WI38 (cell line): ENCODE measurements around the gene DACT3.

Experiments used
- H3K4me3 ChIP-seq: 2 replicates; pipeline ENCODE4 v1.5.1; 2011; ENCODE audit warnings: low read depth, mild to moderate bottlenecking, control low read depth, low read length
- CTCF ChIP-seq: IDR thresholded peaks from 2 replicates; pipeline ENCODE4 v1.5.1; 2012; ENCODE audit warnings: low read depth, mild to moderate bottlenecking, control low read depth, low read length

Gene DACT3

DNA sequence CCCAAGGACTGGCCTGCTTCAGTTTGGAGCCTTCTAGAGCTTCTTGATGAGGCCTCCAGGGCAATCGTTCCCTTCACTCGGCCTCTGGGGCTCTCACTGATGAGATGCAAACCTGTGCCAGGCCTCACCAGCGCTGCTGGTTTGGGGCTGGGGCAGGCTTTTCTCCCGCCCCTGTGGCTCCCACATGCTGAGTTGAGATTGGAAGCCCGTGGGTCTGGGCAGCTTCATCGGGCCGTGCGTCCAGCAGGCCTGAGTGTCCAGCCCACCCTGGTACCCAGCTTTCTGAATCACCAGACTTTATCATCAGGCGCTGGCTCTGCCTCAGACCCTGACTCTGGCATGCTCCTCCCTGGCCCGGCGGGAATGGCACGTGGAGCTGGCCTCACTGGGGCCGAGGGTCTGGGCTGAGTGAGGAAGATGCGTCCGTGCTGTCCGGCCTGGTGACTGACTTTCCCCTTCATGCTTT is 55.6 kb downstream of the DACT3 start:
- TF ChIP-seq CTCF = no peak
- H3K4me3 ChIP-seq = no peak overlapping the region

GRCh38 chr19:46604781-46605355 is 56.1 kb downstream of the DACT3 start:
- H3K4me3 ChIP-seq = no peak overlapping the region
- TF ChIP-seq CTCF = no peak

- no peak for TF ChIP-seq CTCF
- H3K4me3 ChIP-seq = peak overlapping the region; percentile 100; the same call in 1 of the 2 replicates
Measured at GRCh38 chr19:46603752-46604231, 57.2 kb downstream of the DACT3 start.

GRCh38 chr19:46603195-46603637 is 57.8 kb downstream of the DACT3 start:
- TF ChIP-seq CTCF = no peak
- peak overlapping the region; percentile 100 for H3K4me3 ChIP-seq

DNA sequence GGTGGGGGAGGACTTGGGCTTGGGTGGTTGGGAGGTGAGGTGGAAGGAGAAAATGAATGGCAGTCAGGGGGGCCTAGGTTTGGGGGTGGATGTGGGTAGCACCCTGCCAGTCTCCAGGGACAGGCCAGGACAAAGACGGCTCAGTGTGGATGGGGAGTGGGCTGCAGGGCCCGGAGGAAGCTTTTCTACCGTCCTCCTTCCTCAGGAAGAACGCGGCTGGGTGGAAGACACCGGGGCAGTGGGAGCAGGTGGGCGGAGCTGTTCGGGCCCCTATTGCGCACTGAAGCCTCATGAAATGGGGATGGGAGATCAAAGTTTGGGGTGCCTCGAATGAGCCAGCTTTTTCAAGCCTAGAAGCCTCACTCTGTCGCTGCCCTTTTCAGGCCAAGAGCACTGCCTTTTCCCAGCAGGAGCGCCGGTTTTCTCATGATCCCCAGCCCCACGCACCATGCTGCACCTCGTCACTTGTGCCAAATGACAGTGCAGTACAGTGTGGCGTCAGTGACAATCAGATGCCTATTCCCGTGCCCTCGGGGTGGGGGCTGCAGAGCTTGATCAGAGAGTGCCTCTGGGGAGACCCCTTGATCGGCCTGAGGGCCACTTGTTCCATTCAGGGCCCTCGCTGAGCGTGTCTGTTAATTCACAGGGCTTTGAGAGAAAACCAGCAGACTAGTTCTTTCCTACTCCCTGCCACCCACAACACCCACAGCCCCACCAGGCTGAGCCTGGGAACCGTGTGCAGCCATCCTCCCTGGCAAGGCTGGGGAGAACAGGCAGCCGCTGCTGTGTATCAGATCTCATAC is 58.4 kb downstream of the DACT3 start:
- H3K4me3 ChIP-seq = peak overlapping the region; percentile 100
- TF ChIP-seq CTCF = no peak

DNA sequence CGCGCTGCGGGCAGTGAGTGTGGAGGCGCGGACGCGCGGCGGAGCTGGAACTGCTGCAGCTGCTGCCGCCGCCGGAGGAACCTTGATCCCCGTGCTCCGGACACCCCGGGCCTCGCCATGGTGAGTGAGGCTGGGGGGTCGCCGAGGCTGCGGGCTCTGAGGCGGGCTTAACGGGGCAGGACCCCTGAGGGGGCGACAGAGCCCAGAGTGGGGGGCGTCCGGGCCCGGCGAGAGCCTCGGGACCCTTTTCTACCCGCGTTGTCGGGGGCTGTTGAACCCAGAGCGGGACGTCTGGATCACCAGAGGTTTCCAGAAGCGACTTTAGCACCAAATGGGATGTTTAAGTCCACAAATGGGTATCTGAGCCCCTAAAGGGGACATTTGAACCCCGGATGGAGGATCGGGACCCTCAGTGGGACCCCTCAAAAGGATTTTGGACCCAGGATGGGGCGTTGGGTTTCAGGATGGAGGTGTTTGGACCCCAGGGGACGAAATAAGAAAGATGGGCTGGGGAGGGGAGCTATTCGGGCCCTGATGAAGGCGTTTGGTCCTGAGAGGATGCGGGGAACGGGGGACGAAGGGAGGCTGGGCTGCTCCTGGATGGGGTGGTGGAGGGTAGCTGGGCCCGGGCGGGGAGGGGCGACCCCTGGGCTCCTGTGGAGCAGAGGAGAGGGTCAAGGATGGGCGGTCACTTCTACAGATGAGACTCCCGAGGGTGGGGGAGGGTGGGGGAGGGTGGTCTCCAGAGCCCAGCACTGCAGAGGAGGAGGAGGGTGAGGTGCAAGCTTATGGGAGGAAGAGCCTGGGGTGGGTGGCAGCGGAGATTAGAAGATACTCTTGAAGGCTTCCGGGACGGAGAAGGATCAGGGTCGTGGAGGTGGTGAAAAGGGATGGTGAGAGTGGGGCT is 59.4 kb downstream of the DACT3 start, which contains the start of gene CALM3:
CALM3 (plus strand) TSS at position 13 of the 907 bp plus-strand sequence; CDS start at position 118, 105 bp downstream.
- H3K4me3 ChIP-seq = peak within 1 kb of the TSS; percentile 100
- no peak for TF ChIP-seq CTCF
